Measurements from ENCODE around the gene CYTL1. TPM values are rescaled to one million over a fixed set of nuclear protein-coding genes. Genes with fewer than 3 reads are reported as not detected.

Gene CYTL1
- total RNA-seq, 1 donor = 0.36 TPM

- no peaks in the 10 kb centered on the region for H3K9me3 ChIP-seq (ENCODE audit: low read depth, low read length)
- H2AFZ ChIP-seq (ENCODE audit: low read length) = peak overlapping the region; percentile 74
- no peaks in the 10 kb centered on the region for H4K20me1 ChIP-seq (ENCODE audit: insufficient read depth, low read length)
- peaks cover 22% of the 10 kb centered on the region for H3K4me1 ChIP-seq (ENCODE audit: insufficient read depth, low read length)
- peaks cover 3% of the 10 kb centered on the region for H3K27me3 ChIP-seq (ENCODE audit: insufficient read depth, low read length)
- no peaks in the 10 kb centered on the region for H3K36me3 ChIP-seq (ENCODE audit: insufficient read depth, low read length)
- no peak overlapping the region for H3K4me3 ChIP-seq (ENCODE audit: insufficient read depth, low read length)
- H3K79me2 ChIP-seq (ENCODE audit: insufficient read depth, low read length) = no peaks in the 10 kb centered on the region
- no peak overlapping the region for H3K27ac ChIP-seq (ENCODE audit: low read depth, low read length)
- no peak for DNase-seq (ENCODE audit: insufficient read length, low spot score, missing footprints)
- no peak for TF ChIP-seq CTCF (IDR thresholded peaks at IDR 0.05; ENCODE audit: extremely low read depth, low read depth, low read length)
- peak overlapping the region; percentile 57 for H3K4me2 ChIP-seq (ENCODE audit: insufficient read depth, low read length)
Observed at GRCh38 chr4:5033281-5033841, 14.1 kb upstream of the CYTL1 start.

- no peak overlapping the region for H3K27ac ChIP-seq (ENCODE audit: low read depth, low read length)
Observed at GRCh38 chr4:5032813-5033212, 13.6 kb upstream of the CYTL1 start.

GRCh38 chr4:5030927-5031326, 11.7 kb upstream of the CYTL1 start:
- no peaks in the 10 kb centered on the region for H3K79me2 ChIP-seq (ENCODE audit: insufficient read depth, low read length)
- peaks cover 9% of the 10 kb centered on the region for H3K27me3 ChIP-seq (ENCODE audit: insufficient read depth, low read length)
- H2AFZ ChIP-seq (ENCODE audit: low read length) = no peak overlapping the region
- H3K36me3 ChIP-seq (ENCODE audit: insufficient read depth, low read length) = no peaks in the 10 kb centered on the region
- no peak overlapping the region for H3K27ac ChIP-seq (ENCODE audit: low read depth, low read length)
- H4K20me1 ChIP-seq (ENCODE audit: insufficient read depth, low read length) = no peaks in the 10 kb centered on the region
- H3K9me3 ChIP-seq (ENCODE audit: low read depth, low read length) = no peaks in the 10 kb centered on the region
- no peak overlapping the region for H3K4me2 ChIP-seq (ENCODE audit: insufficient read depth, low read length)
- TF ChIP-seq CTCF (IDR thresholded peaks at IDR 0.05; ENCODE audit: extremely low read depth, low read depth, low read length) = no peak
- no peak overlapping the region for H3K4me3 ChIP-seq (ENCODE audit: insufficient read depth, low read length)
- peaks cover 8% of the 10 kb centered on the region for H3K4me1 ChIP-seq (ENCODE audit: insufficient read depth, low read length)
- DNase-seq (ENCODE audit: insufficient read length, low spot score, missing footprints) = no peak

More at GRCh38 chr4:5032813-5033212, 13.6 kb upstream of the CYTL1 start:
- Histone ChIP-seq H3K4me1 (ENCODE audit: insufficient read depth, low read length) (peaks cover 17% of the 10 kb centered on the region), H4K20me1 (ENCODE audit: insufficient read depth, low read length) (no peaks in the 10 kb centered on the region), H3K79me2 (ENCODE audit: insufficient read depth, low read length) (no peaks in the 10 kb centered on the region), H3K36me3 (ENCODE audit: insufficient read depth, low read length) (no peaks in the 10 kb centered on the region), H3K4me3 (ENCODE audit: insufficient read depth, low read length) (no peak overlapping the region), H3K4me2 (ENCODE audit: insufficient read depth, low read length) (peak overlapping the region; percentile 57), H2AFZ (ENCODE audit: low read length) (peak overlapping the region; percentile 74), H3K27me3 (ENCODE audit: insufficient read depth, low read length) (peaks cover 6% of the 10 kb centered on the region), H3K9me3 (ENCODE audit: low read depth, low read length) (no peaks in the 10 kb centered on the region)
- no peak for TF ChIP-seq CTCF (IDR thresholded peaks at IDR 0.05; ENCODE audit: extremely low read depth, low read depth, low read length)
- DNase-seq (ENCODE audit: insufficient read length, low spot score, missing footprints) = no peak

GRCh38 chr4:5030221-5030620, 11.0 kb upstream of the CYTL1 start:
- H3K4me2 ChIP-seq (ENCODE audit: insufficient read depth, low read length) = no peak overlapping the region
- no peaks in the 10 kb centered on the region for H4K20me1 ChIP-seq (ENCODE audit: insufficient read depth, low read length)
- H3K27me3 ChIP-seq (ENCODE audit: insufficient read depth, low read length) = peaks cover 9% of the 10 kb centered on the region
- H3K36me3 ChIP-seq (ENCODE audit: insufficient read depth, low read length) = no peaks in the 10 kb centered on the region
- H3K79me2 ChIP-seq (ENCODE audit: insufficient read depth, low read length) = no peaks in the 10 kb centered on the region
- H2AFZ ChIP-seq (ENCODE audit: low read length) = no peak overlapping the region
- peaks cover 9% of the 10 kb centered on the region for H3K4me1 ChIP-seq (ENCODE audit: insufficient read depth, low read length)
- no peak for TF ChIP-seq CTCF (IDR thresholded peaks at IDR 0.05; ENCODE audit: extremely low read depth, low read depth, low read length)
- H3K27ac ChIP-seq (ENCODE audit: low read depth, low read length) = no peak overlapping the region
- no peak for DNase-seq (ENCODE audit: insufficient read length, low spot score, missing footprints)
- no peaks in the 10 kb centered on the region for H3K9me3 ChIP-seq (ENCODE audit: low read depth, low read length)
- H3K4me3 ChIP-seq (ENCODE audit: insufficient read depth, low read length) = no peak overlapping the region
